ENCODE data around the gene DIO2.

- TF ChIP-seq POLR2A (IDR thresholded peaks at IDR 0.05) (no peak), EP300 (IDR thresholded peaks at IDR 0.05) (no peak), POLR2AphosphoS5 (IDR thresholded peaks at IDR 0.05) (no peak)
These were observed 706 bp upstream of the DIO2 start for GRCh38 chr14:80212023-80212397.
